ENCODE data around the gene TTC12. TPM values are rescaled to one million over a fixed set of nuclear protein-coding genes. Genes with fewer than 3 reads are reported as not detected.

The TTC12 gene
- total and polyA plus RNA-seq, 9 of the 15 experiments (the other 6 are each of a cell fraction or from before 2014, with no cell fraction given), result 5.1 to 19.9 (median 13.4) TPM

DNA sequence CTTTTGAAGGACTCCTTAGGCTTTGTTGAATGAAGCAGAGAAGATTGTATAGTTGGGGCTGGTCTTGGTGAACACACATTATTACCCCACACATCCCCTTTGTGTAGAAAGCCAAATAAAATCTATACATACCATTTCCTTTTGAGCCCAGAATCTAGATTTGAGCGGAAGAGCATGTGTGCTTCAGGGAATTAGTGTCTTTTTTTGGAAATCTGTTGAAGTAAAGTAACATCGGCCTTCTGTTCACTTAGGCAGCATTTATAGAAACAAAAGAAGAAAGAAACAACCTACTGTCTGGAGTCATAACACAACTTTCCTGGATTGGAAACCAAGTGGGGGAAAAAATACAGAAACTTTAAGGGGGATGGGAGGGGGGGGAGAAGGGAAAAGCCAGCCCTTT is 37.9 kb upstream of the TTC12 start:
- FAIRE-seq (no peak), ATAC-seq (no peak), DNase-seq (ENCODE audit: extremely low read depth in 1 of 4, low spot score in 3 of 4) (no peak)
- ChIA-PET CTCF (ENCODE audit: low intra/inter-chr PET ratio) (no interaction called here), POLR2A (no interaction called here)
- Histone ChIP-seq H3K27ac (ENCODE audit: extremely low read depth, low read depth, low read length) (no peak overlapping the region), H3K4me3 (no peak overlapping the region), H4K20me1 (replicated peaks; ENCODE audit: control insufficient read depth, insufficient read depth, low read length) (no peaks in the 10 kb centered on the region), H3K36me3 (ENCODE audit: control insufficient read depth, insufficient read depth, low read length) (no peaks in the 10 kb centered on the region), H3K4me1 (replicated peaks in 1 of 2; ENCODE audit: control insufficient read depth in 2 of 2, insufficient read depth in 2 of 2, low read length in 2 of 2) (no peaks in the 10 kb centered on the region), H3K9me1 (ENCODE audit: control insufficient read depth, insufficient read depth, low read length) (no peaks in the 10 kb centered on the region), H3K79me2 (ENCODE audit: control insufficient read depth, insufficient read depth, low read length) (no peaks in the 10 kb centered on the region), H3K27me3 (ENCODE audit: control insufficient read depth in 2 of 2, insufficient read depth in 2 of 2, low read length in 2 of 2) (peaks cover 33 to 48% of the 10 kb centered on the region in 2 experiments), H3K9me3 (replicated peaks; ENCODE audit: control insufficient read depth, insufficient read depth, low read depth, low read length) (no peaks in the 10 kb centered on the region), H2AFZ (ENCODE audit: low read depth, low read length) (no peak overlapping the region), H3K9ac (ENCODE audit: insufficient read depth in 1 of 2, low read depth in 2 of 2, low read length in 2 of 2) (no peak overlapping the region), H3K4me2 (ENCODE audit: insufficient read depth, low read length) (no peak overlapping the region)
- no peak for TF ChIP-seq ZSCAN32 (CRISPR knock-in tag; IDR thresholded peaks at IDR 0.05)
- TF ChIP-seq ZNF398 (CRISPR knock-in tag; IDR thresholded peaks at IDR 0.05), result no peak
- no peak for TF ChIP-seq MTA3 (IDR thresholded peaks at IDR 0.05; ENCODE audit: borderline replicate concordance)
- no peak for TF ChIP-seq ZNF24 (IDR thresholded peaks at IDR 0.05)
- TF ChIP-seq NFIX (CRISPR knock-in tag; IDR thresholded peaks at IDR 0.05; ENCODE audit: low read depth), result no peak
- TF ChIP-seq POLR2B (IDR thresholded peaks at IDR 0.05; ENCODE audit: low read depth, partially characterized antibody), result no peak
- TF ChIP-seq HIVEP1 (CRISPR knock-in tag; IDR thresholded peaks at IDR 0.05), result no peak
- no peak for TF ChIP-seq TEAD4 (IDR thresholded peaks at IDR 0.05; ENCODE audit: low read length)
- TF ChIP-seq TEAD4 (CRISPR knock-in tag; IDR thresholded peaks at IDR 0.05; ENCODE audit: borderline replicate concordance), result no peak
- TF ChIP-seq SP2 (IDR thresholded peaks at IDR 0.05; ENCODE audit: extremely low read depth, low read depth, low read length, poor library complexity, severe bottlenecking), result no peak
- TF ChIP-seq SNIP1 (IDR thresholded peaks at IDR 0.05; ENCODE audit: low read depth), result no peak
- no peak for TF ChIP-seq ELF4 (CRISPR knock-in tag; IDR thresholded peaks at IDR 0.05)
- TF ChIP-seq SMARCE1 (IDR thresholded peaks at IDR 0.05), result no peak
- TF ChIP-seq, protein P1, sequence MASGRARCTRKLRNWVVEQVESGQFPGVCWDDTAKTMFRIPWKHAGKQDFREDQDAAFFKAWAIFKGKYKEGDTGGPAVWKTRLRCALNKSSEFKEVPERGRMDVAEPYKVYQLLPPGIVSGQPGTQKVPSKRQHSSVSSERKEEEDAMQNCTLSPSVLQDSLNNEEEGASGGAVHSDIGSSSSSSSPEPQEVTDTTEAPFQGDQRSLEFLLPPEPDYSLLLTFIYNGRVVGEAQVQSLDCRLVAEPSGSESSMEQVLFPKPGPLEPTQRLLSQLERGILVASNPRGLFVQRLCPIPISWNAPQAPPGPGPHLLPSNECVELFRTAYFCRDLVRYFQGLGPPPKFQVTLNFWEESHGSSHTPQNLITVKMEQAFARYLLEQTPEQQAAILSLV (tag; IDR thresholded peaks at IDR 0.05), result no peak
- TF ChIP-seq, protein P2, sequence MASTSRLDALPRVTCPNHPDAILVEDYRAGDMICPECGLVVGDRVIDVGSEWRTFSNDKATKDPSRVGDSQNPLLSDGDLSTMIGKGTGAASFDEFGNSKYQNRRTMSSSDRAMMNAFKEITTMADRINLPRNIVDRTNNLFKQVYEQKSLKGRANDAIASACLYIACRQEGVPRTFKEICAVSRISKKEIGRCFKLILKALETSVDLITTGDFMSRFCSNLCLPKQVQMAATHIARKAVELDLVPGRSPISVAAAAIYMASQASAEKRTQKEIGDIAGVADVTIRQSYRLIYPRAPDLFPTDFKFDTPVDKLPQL (IDR thresholded peaks at IDR 0.05; ENCODE audit: extremely low read depth, insufficient read length), result no peak
- no peak for TF ChIP-seq ZNF785 (CRISPR knock-in tag; IDR thresholded peaks at IDR 0.05)
- TF ChIP-seq PPARD (CRISPR knock-in tag; IDR thresholded peaks at IDR 0.05), result no peak
- intact Hi-C loops (cut with micrococcal nuclease), result no loop called here
- 0% methylated on average over 2 of the region's 2 CpGs for WGBS (ENCODE audit: insufficient coverage, low coverage, missing lambda C conversion rate)
- BruUV-seq (replicated peaks), result no TSS peak
- in situ Hi-C loops (cut with MboI), result no loop called here
